OCI-LY7 (cell line): ENCODE results near the gene SCRG1. TPM values are rescaled to one million over a fixed set of nuclear protein-coding genes. Genes with fewer than 3 reads are reported as not detected.

Experiments used
- BruUV-seq: library from RNA; stranded (reverse); fragments of 400-500 nt; replicated peaks from 2 replicates; lab custom pipeline; 2021; lab: Mats Ljungman, UMichigan
- CTCF ChIA-PET: fragments of 300-600 bp; sonication (Branson Sonifier 250); formaldehyde crosslinking; loops from one replicate; lab custom pipeline; 2022; ENCODE audit warnings: antibody characterized with exemption; ENCODE audit not compliant: unreplicated experiment; lab: Charles Lee
- POLR2A ChIA-PET: fragments of 300-600 bp; sonication (Branson Sonifier 250); formaldehyde crosslinking; loops from one replicate; lab custom pipeline; 2022; ENCODE audit warnings: antibody characterized with exemption; lab: Charles Lee
- DNase-seq: peaks from one replicate; pipeline ENCODE4 v3.0.0-alpha.2; 2015; ENCODE audit warnings: low spot score
- H2AFZ ChIP-seq: fragments of 200-600 bp; sonication (generic), shearing (Covaris generic); 2 replicates; pipeline ENCODE4 v1.6.1; 2014; ENCODE audit warnings: mild to moderate bottlenecking, antibody characterized with exemption, low read length, moderate library complexity
- H3K27ac ChIP-seq: fragments of 200-600 bp; sonication (generic); 2 replicates; pipeline ENCODE4 v1.5.1; 2014; ENCODE audit warnings: mixed run types, low read depth, mild to moderate bottlenecking, moderate library complexity, low read length, inconsistent platforms; ENCODE audit not compliant: poor library complexity, severe bottlenecking
- H3K36me3 ChIP-seq: fragments of 200-600 bp; sonication (generic); 2 replicates; pipeline ENCODE4 v1.6.1; 2014; ENCODE audit warnings: mild to moderate bottlenecking, antibody characterized with exemption, low read length, moderate library complexity, mixed read lengths; ENCODE audit not compliant: insufficient read depth
- H3K4me1 ChIP-seq: fragments of 200-600 bp; sonication (generic); 2 replicates; pipeline ENCODE4 v1.5.1; 2014; ENCODE audit warnings: mild to moderate bottlenecking, low read length; ENCODE audit not compliant: insufficient read depth, poor library complexity, severe bottlenecking
- H3K4me2 ChIP-seq: fragments of 200-600 bp; sonication (generic); 2 replicates; pipeline ENCODE4 v1.6.1; 2014; ENCODE audit warnings: mild to moderate bottlenecking, low read length
- H3K4me3 ChIP-seq: fragments of 200-600 bp; sonication (generic); 2 replicates; pipeline ENCODE4 v1.5.1; 2014; ENCODE audit warnings: mild to moderate bottlenecking, low read depth, low read length; ENCODE audit not compliant: poor library complexity, severe bottlenecking
- H3K79me2 ChIP-seq: fragments of 200-600 bp; sonication (generic); 2 replicates; pipeline ENCODE4 v1.6.1; 2016; ENCODE audit warnings: low read depth, mild to moderate bottlenecking, low read length, moderate library complexity, mixed read lengths; ENCODE audit not compliant: insufficient read depth
- H3K9me2 ChIP-seq: fragments of 200-600 bp; sonication (generic); 2 replicates; pipeline ENCODE4 v1.6.1; 2016; ENCODE audit warnings: mild to moderate bottlenecking, low read length, mixed read lengths; ENCODE audit not compliant: insufficient read depth
- H3K9me3 ChIP-seq: fragments of 200-600 bp; sonication (generic); 2 replicates; pipeline ENCODE4 v1.6.1; 2014; ENCODE audit warnings: mild to moderate bottlenecking, mixed run types, low read length, mixed read lengths
- H4K20me1 ChIP-seq: fragments of 200-600 bp; sonication (generic); 2 replicates; pipeline ENCODE4 v1.6.1; 2014; ENCODE audit warnings: mild to moderate bottlenecking, antibody characterized with exemption, low read length, moderate library complexity, mixed read lengths; ENCODE audit not compliant: insufficient read depth
- EZH2phosphoT487 ChIP-seq: fragments of 200-600 bp; sonication (generic); IDR thresholded peaks from 2 replicates; pipeline ENCODE4 v1.6.1; 2018; ENCODE audit warnings: low read depth, borderline replicate concordance, mild to moderate bottlenecking, mixed run types, antibody characterized with exemption, low read length, moderate library complexity, mixed read lengths
- intact Hi-C: fragments of 100-400 bp; cut with micrococcal nuclease; formaldehyde crosslinking; loops from one replicate; pipeline ENCODE4 v1.10.0; 2022; ENCODE audit not compliant: unreplicated experiment
- total RNA-seq, 2 experiments: library from RNA; depleted of rRNA in 1 of 2; stranded (reverse); fragments of >200 nt in 1 of 2; shearing (Covaris generic) in 1 of 2; gene quantifications; 2 replicates each; pipeline ENCODE4 v1.2.3, GENCODE V29; 2014 to 2022
- TF ChIP-seq, protein P1 (sequence below): fragments of 200-600 bp; sonication (generic); conservative IDR thresholded peaks from 2 replicates; pipeline ENCODE4 v1.5.1; 2014; ENCODE audit warnings: mild to moderate bottlenecking, antibody characterized with exemption, low read length, moderate library complexity, mixed read lengths

Gene SCRG1
- total RNA-seq, 2 experiments from 2014 or later: not detected

DNA sequence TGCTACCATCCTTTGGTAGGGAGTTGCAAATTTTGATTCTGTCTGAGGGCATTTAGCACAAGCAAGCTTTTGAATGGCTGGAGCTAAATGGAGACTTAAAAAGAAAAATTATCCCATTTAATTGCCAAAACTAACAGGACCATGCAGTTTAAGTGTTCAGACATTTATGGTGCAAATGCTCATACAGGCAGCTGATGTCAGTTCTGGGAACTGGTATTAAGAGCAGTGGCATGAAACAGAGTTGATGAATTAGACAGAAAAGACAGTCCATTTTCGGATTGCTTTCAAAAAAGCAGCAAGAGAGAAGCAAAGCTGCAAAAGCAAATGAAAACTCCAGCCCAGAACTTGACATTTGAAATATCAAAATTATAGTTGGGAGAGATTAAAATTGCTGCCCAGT, 1.3 kb downstream of the SCRG1 start:
- CTCF ChIA-PET: no interaction called here
- BruUV-seq: no TSS peak

DNA sequence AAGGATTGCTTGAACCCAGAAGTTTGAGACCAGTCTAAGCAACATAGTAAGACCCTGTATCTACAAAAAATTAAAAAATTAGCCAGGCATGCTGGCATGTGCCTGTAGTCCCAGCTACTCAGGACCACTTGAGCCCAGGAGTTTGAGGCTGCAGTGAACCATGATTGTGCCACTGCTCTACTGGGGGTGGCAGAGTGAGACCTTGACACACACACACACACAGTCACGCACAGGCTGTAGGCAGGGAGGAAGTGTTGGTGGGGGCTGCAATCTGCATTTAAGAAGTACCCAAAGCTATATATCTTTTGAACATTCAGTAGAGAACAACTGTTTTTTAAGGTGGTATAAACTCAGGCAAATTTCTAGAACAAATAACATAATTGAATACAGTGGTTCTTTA, 7.2 kb downstream of the SCRG1 start:
- Histone ChIP-seq H3K4me3 (no peak overlapping the region), H3K9me3 (no peaks in the 10 kb centered on the region), H3K9me2 (no peaks in the 10 kb centered on the region), H3K4me2 (no peak overlapping the region), H3K79me2 (no peaks in the 10 kb centered on the region), H3K27ac (no peak overlapping the region), H3K36me3 (no peaks in the 10 kb centered on the region), H2AFZ (no peak overlapping the region), H3K4me1 (no peaks in the 10 kb centered on the region), H4K20me1 (no peaks in the 10 kb centered on the region)
- no TSS peak for BruUV-seq
- POLR2A ChIA-PET: no interaction called here
- TF ChIP-seq EZH2phosphoT487: no peak
- TF ChIP-seq, protein P1, sequence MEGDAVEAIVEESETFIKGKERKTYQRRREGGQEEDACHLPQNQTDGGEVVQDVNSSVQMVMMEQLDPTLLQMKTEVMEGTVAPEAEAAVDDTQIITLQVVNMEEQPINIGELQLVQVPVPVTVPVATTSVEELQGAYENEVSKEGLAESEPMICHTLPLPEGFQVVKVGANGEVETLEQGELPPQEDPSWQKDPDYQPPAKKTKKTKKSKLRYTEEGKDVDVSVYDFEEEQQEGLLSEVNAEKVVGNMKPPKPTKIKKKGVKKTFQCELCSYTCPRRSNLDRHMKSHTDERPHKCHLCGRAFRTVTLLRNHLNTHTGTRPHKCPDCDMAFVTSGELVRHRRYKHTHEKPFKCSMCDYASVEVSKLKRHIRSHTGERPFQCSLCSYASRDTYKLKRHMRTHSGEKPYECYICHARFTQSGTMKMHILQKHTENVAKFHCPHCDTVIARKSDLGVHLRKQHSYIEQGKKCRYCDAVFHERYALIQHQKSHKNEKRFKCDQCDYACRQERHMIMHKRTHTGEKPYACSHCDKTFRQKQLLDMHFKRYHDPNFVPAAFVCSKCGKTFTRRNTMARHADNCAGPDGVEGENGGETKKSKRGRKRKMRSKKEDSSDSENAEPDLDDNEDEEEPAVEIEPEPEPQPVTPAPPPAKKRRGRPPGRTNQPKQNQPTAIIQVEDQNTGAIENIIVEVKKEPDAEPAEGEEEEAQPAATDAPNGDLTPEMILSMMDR: no peak
- no peak for DNase-seq
- intact Hi-C loops: no loop called here
- CTCF ChIA-PET: no interaction called here

More for the DNA sequence above, 1.3 kb downstream of the SCRG1 start:
- H3K79me2 ChIP-seq: no peaks in the 10 kb centered on the region
- POLR2A ChIA-PET: interaction anchor here (0.7 to 1.5 kb wide), 3 partner anchors 20 to 106 kb away, joined by 4 read pairs; no protein-coding TSS in a partner anchor
- H3K36me3 ChIP-seq: no peaks in the 10 kb centered on the region
- H3K9me2 ChIP-seq: no peaks in the 10 kb centered on the region
- H4K20me1 ChIP-seq: no peaks in the 10 kb centered on the region
- H3K27ac ChIP-seq: no peak overlapping the region
- H3K4me1 ChIP-seq: no peaks in the 10 kb centered on the region
- intact Hi-C loops: no loop called here
- no peak overlapping the region for H2AFZ ChIP-seq
- no peak for TF ChIP-seq EZH2phosphoT487
- TF ChIP-seq, protein P1: no peak
- H3K4me3 ChIP-seq: no peak overlapping the region
- no peak for DNase-seq
- no peak overlapping the region for H3K4me2 ChIP-seq
- H3K9me3 ChIP-seq: no peaks in the 10 kb centered on the region

DNA sequence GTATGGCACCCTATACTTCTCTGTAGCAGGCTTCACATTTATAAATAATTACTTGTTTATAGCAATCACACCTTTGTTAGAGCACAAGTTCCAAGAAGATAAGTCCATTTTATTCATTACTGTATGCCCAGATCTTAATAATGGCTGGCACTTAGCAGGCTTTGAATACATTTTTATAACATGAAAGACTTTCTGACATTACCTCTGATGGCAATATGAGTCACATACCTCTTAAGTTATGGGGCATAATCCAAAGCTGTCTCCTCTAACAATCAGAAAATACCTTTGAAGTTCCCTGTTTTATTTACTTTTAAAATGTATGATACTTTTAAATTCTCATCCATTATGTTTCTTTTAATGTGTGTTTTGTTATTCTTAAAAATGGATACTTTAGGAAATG, 12.2 kb downstream of the SCRG1 start:
- no peak overlapping the region for H3K4me3 ChIP-seq
- CTCF ChIA-PET: no interaction called here

More for the DNA sequence above, 12.2 kb downstream of the SCRG1 start:
- TF ChIP-seq EZH2phosphoT487: no peak
- TF ChIP-seq, protein P1: no peak
- no peak for DNase-seq
- H3K4me2 ChIP-seq: no peak overlapping the region
- H3K36me3 ChIP-seq: 0 out of 2 replicates have a peak, but pooled peaks cover 6% of the 10 kb centered on the region
- H4K20me1 ChIP-seq: no peaks in the 10 kb centered on the region
- POLR2A ChIA-PET: interaction anchor here (0.5 to 1.0 kb wide), 4 partner anchors 12 to 780 kb away, joined by 3 to 7 read pairs (median 3); no protein-coding TSS in a partner anchor
- no peak overlapping the region for H2AFZ ChIP-seq
- no peaks in the 10 kb centered on the region for H3K4me1 ChIP-seq
- no peaks in the 10 kb centered on the region; the same call in 1 of the 2 replicates for H3K79me2 ChIP-seq
- intact Hi-C loops: no loop called here
- H3K27ac ChIP-seq: no peak overlapping the region
- no peaks in the 10 kb centered on the region for H3K9me2 ChIP-seq
- no TSS peak for BruUV-seq
- H3K9me3 ChIP-seq: no peaks in the 10 kb centered on the region
